ENCODE results near the gene DYRK3.

DYRK3 gene

GRCh38 chr1:206651958-206652890 is 16.9 kb downstream of the DYRK3 start:
- no peaks in the 10 kb centered on the region for H3K27me3 ChIP-seq (ENCODE audit: low read length)
- no peaks in the 10 kb centered on the region for H3K9me2 ChIP-seq (replicated peaks; ENCODE audit: insufficient read depth, low read length)
- no peak overlapping the region for H3K9ac ChIP-seq (ENCODE audit: low read length)
- no peak overlapping the region for H3K27ac ChIP-seq (ENCODE audit: low read depth, low read length)
- TF ChIP-seq EZH2phosphoT487 (conservative IDR thresholded peaks at IDR 0.05; ENCODE audit: low read length) (no peak), CTCF (IDR thresholded peaks at IDR 0.05; ENCODE audit: insufficient read depth, low read length, poor library complexity, severe bottlenecking) (no peak)
- no peaks in the 10 kb centered on the region for H3K36me3 ChIP-seq (ENCODE audit: low read length)
- H3F3A ChIP-seq (ENCODE audit: insufficient read depth): no peaks in the 10 kb centered on the region
- no peaks in the 10 kb centered on the region for H3K79me2 ChIP-seq (ENCODE audit: insufficient read depth, low read length)
- no peak overlapping the region for H3K4me3 ChIP-seq (ENCODE audit: insufficient read depth, low read length, poor library complexity, severe bottlenecking)
- H2AFZ ChIP-seq (ENCODE audit: low read depth, low read length, severe bottlenecking): no peak overlapping the region
- H3K9me3 ChIP-seq (ENCODE audit: insufficient read depth, low read length): no peaks in the 10 kb centered on the region
- H4K20me1 ChIP-seq (ENCODE audit: low read depth, low read length): no peaks in the 10 kb centered on the region
- H3K4me2 ChIP-seq (ENCODE audit: low read depth, low read length, poor library complexity, severe bottlenecking): no peak overlapping the region

DNA sequence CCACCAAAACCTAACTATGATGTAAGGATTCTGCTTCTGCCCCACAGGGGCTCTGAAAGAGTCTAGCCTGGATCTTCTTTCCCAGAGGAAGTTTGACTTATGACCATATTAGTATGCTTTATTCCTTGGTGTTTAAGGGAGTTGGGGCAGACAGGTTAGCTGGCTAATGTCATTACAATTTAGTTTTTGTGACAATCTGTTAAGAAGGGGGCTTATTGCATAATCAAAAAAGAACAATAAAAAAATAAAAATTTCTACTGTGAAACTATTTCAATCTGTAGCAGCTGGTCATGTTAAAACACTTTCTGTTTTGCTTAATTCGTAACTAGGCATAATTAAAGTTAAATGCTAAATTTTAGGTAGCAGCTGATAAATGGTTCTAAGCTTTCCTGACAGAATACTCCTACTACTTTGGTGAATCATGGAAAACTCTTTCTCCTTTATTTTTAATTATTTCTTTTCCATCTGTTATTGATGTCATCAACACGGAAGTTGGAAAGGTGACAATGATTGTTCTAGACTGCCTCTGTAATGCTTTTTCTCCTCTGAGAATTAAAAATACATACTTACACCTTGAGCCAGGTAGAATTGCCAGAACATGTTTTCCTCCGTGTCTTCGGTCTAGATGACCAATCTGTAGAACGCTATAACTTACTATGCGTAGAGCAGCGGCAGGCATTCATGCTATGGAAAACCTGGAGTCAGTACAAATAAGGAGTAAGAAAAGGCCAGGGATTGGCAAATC is 18.6 kb downstream of the DYRK3 start:
- no peak overlapping the region for H3K4me2 ChIP-seq (ENCODE audit: low read depth, low read length, poor library complexity, severe bottlenecking)
- TF ChIP-seq EZH2phosphoT487 (conservative IDR thresholded peaks at IDR 0.05; ENCODE audit: low read length): no peak
- no peak for TF ChIP-seq CTCF (IDR thresholded peaks at IDR 0.05; ENCODE audit: insufficient read depth, low read length, poor library complexity, severe bottlenecking)
- H3K27me3 ChIP-seq (ENCODE audit: low read length): no peaks in the 10 kb centered on the region
- H3K27ac ChIP-seq (ENCODE audit: low read depth, low read length): no peak overlapping the region
- no peaks in the 10 kb centered on the region for H3K9me2 ChIP-seq (replicated peaks; ENCODE audit: insufficient read depth, low read length)
- H4K20me1 ChIP-seq (ENCODE audit: low read depth, low read length): no peaks in the 10 kb centered on the region
- H2AFZ ChIP-seq (ENCODE audit: low read depth, low read length, severe bottlenecking): no peak overlapping the region
- no peaks in the 10 kb centered on the region for H3K9me3 ChIP-seq (ENCODE audit: insufficient read depth, low read length)
- H3K4me3 ChIP-seq (ENCODE audit: insufficient read depth, low read length, poor library complexity, severe bottlenecking): no peak overlapping the region
- no peak overlapping the region for H3K9ac ChIP-seq (ENCODE audit: low read length)
- H3K36me3 ChIP-seq (ENCODE audit: low read length): no peaks in the 10 kb centered on the region
- no peaks in the 10 kb centered on the region for H3F3A ChIP-seq (ENCODE audit: insufficient read depth)
- no peaks in the 10 kb centered on the region for H3K79me2 ChIP-seq (ENCODE audit: insufficient read depth, low read length)

DNA sequence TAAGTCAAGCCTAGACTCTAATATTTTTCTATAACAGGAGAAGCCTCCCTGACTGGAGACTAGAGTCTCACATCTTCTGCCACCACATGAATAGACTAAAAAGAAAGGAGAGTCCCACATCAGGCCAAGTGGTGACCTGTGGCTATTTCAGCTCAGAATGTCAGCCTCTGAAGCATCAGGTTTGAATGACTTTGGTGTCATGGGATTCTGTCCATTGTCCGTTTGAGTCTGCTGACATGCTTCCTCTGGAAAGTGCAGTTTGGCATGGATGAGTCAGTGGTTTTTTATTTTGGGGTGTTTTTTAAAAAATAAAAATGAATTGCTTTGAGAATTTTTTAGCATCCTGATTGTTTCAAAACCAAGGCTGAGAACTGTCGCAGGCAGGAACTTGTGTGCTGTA is 19.5 kb downstream of the DYRK3 start:
- Histone ChIP-seq H4K20me1 (ENCODE audit: low read depth, low read length) (no peaks in the 10 kb centered on the region), H3F3A (ENCODE audit: insufficient read depth) (no peaks in the 10 kb centered on the region), H3K79me2 (ENCODE audit: insufficient read depth, low read length) (no peaks in the 10 kb centered on the region), H2AFZ (ENCODE audit: low read depth, low read length, severe bottlenecking) (no peak overlapping the region), H3K4me2 (ENCODE audit: low read depth, low read length, poor library complexity, severe bottlenecking) (no peak overlapping the region), H3K4me3 (ENCODE audit: insufficient read depth, low read length, poor library complexity, severe bottlenecking) (no peak overlapping the region), H3K9me3 (ENCODE audit: insufficient read depth, low read length) (no peaks in the 10 kb centered on the region), H3K27me3 (ENCODE audit: low read length) (no peaks in the 10 kb centered on the region), H3K9ac (ENCODE audit: low read length) (no peak overlapping the region), H3K9me2 (replicated peaks; ENCODE audit: insufficient read depth, low read length) (no peaks in the 10 kb centered on the region), H3K27ac (ENCODE audit: low read depth, low read length) (no peak overlapping the region), H3K36me3 (ENCODE audit: low read length) (no peaks in the 10 kb centered on the region)
- TF ChIP-seq CTCF (IDR thresholded peaks at IDR 0.05; ENCODE audit: insufficient read depth, low read length, poor library complexity, severe bottlenecking) (no peak), EZH2phosphoT487 (conservative IDR thresholded peaks at IDR 0.05; ENCODE audit: low read length) (no peak)
